Stimulated activated CD8-positive, alpha-beta memory T cell treated with anti-CD3 and anti-CD28 coated beads, Interleukin-4, amount 100 ng/mL, for 24 hours (primary cell): ENCODE results near the gene CATSPER4.
A peak's percentile ranks its signal among the peaks of the same experiment; 100 is the strongest.

Experiments
- DNase-seq: peaks from one replicate; pipeline ENCODE4 v3.0.0-alpha.2; 2020; ENCODE audit warnings: low read depth

The CATSPER4 gene

DNA sequence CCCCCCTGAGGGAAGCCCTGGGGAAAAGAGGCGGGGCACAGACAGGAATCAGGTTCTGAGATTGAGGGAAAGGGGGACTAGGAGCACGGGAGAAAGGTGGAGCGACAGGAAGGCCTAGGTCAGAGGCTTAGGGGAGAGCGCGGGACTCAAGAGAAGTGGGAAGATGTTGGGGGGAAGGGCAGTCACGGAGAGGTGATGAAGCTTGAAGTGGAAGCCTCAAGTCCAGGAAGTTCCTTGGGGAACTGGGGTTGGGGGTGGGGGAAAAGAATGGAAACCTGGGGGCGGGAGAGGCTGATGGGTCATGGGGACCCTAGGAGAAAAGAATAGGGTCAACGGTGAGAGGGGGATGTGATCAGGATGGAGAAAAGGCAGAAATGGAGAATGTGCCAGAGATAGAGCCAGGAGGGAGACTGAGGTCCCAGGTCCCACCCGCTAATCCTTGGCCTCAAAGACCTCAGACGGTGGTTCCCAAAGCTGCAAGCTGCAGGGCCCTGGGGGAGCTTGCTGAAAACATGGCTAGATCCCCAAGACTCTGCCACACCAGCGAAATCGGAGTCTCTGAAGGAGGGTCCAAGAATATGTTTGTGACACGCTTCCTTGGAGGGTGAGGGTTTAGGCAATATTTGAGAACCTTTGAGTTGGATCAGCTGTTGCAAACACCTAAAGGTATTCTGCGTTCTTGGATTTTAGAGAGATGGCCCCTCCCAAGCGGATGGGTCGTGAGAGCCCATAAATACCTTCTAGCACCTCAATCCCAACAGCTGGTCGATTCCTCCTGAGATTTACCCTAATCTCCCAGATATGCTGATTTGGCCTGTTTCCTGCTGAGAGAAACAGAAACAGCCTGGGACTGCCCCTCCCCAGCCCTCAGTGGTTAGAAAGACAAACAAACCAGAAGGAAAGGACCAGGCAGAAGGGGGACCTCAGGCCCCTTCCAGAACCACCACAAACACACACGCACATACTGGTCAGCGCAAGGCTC is 25.2 kb upstream of the CATSPER4 start:
- DNase-seq = no peak

DNA sequence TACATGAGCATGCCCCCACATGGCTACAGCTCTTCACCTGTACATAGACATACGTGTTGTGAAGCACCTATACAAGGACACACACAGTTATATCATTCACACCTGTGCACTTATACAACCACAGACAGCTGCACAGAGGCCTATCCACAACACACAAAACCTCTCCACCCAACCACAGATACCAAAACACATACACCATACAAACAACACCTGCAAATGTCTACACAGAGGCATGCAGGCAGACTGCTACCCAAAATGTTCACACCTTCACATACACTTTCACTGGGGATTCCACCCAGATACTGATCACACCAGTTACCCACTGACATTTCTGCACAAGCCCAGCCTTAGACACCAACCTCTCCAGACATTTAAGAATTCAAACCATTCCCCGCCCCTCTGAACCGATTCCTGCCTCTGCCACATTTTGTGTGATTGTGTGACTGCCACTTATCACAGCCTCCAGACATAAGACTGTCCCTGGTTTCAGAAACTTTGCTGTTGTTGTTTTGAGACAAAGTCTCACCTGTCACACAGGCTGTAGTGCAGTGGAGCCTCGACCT is 23.6 kb upstream of the CATSPER4 start:
- no peak for DNase-seq

DNA sequence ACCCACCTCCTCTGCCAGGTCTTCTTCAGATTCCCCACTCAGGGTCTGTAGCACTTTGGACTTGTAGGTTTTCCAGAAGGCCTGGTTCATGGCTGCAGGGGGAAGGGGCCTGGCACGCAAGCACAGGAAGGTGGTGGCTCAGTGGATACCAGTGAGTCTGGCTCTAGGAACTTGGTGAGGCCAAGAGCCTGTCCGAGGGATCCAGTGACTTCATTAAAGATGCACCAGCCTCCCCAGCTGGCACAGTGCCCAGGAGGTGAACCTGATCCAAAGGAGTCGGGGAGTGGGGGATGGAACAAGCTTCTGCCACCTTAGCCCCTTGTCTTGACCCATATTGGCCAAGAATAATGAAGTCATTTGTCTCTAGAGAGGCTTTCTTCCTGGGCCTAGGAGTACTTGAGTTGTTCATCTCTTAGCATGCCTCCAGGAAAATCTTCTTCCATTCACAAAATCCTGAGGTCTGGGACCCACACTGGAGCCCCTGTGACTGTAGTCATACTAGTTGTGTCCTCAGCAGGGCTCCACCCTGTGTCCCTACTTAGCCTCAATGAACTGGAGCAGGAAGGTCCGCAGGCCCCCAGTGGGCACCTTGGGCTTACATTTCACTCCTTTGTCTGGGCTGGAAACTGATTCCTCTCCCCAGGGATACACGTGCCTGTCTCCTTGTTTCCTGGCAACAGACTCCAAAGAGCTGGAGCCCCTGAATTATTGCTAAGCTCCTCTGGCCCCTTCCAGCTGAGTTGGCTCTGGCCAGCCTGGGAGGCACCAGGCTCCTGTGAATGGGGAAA is 21.8 kb upstream of the CATSPER4 start, which contains the start of gene C1orf232:
Gene C1orf232, minus strand, starts transcription at position 554 of the 788 bp plus-strand sequence. Its CDS starts 464 bp downstream, at position 90.
- DNase-seq = no peak

- no peak for DNase-seq
Measured at GRCh38 chr1:26169198-26169554, 21.2 kb upstream of the CATSPER4 start.

- peak; percentile 87 for DNase-seq
Measured at GRCh38 chr1:26169669-26170471, 20.5 kb upstream of the CATSPER4 start, which contains the start of gene ZNF593. TSS of gene ZNF593 (plus strand) at chr1:26169908. CDS start at chr1:26169984, 76 bp downstream.

GRCh38 chr1:26170472-26170821 is 20.0 kb upstream of the CATSPER4 start:
- DNase-seq = no peak

DNA sequence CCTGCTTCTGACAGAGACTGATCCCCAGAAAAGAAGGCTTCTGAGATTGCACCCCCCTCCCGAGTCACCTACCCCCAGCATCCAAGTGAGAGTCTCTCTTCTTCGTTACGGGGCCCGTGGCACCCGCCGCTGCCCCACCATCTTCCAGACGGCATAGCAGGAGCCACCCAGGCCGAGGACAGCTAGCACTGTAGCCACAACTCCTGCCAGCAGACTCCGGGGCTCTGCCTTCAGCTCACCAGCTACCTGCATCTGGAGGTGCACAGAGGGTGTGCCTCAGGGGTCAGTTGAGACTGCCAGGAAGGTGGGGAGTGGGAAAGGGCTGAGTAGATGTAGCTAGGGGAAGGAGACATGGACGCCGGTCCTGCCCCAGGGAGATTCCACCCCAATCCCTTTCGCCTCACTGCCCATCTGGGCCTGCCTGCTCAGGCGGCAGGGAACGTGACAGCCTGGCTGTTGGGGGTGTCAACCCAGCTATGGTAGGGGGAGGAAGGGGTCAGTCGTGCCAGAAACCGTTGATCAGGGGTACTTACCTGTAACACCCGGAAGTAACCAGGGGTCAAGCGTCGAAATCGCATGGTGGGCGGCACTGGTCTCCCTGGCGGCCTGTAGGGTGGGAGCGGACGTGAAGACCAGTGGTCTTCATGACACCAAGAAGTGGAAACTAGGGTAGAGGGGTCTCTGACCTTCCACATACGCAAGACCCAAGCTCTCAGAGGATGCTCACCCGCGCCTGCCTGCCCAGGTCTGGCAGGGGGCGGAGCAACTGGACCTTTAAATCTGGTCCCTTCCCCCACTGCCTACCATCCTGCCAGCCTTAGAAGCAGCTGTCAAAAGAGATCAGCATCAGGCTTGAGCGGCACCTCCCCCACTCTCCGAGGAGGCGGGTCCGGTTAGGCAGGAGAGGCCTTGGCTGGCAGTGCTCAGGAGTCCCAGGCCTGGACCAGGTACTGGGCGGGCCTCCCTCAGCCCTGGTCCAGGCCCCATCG is 19.0 kb upstream of the CATSPER4 start, which contains the start of gene ZNF593OS:
Gene ZNF593OS, minus strand, starts transcription at position 749 of the 989 bp plus-strand sequence. Its CDS starts 171 bp downstream, at position 578.
- DNase-seq = no peak

- DNase-seq = no peak
Measured at GRCh38 chr1:26175346-26175745, 15.1 kb upstream of the CATSPER4 start.

- DNase-seq = no peak
Measured at GRCh38 chr1:26177182-26177684, 13.2 kb upstream of the CATSPER4 start, which contains the start of gene CNKSR1. TSS of gene CNKSR1 (plus strand) at chr1:26177491. CDS start at chr1:26177548, 57 bp downstream.

- no peak for DNase-seq
Measured at GRCh38 chr1:26180010-26180506, 10.3 kb upstream of the CATSPER4 start.

DNA sequence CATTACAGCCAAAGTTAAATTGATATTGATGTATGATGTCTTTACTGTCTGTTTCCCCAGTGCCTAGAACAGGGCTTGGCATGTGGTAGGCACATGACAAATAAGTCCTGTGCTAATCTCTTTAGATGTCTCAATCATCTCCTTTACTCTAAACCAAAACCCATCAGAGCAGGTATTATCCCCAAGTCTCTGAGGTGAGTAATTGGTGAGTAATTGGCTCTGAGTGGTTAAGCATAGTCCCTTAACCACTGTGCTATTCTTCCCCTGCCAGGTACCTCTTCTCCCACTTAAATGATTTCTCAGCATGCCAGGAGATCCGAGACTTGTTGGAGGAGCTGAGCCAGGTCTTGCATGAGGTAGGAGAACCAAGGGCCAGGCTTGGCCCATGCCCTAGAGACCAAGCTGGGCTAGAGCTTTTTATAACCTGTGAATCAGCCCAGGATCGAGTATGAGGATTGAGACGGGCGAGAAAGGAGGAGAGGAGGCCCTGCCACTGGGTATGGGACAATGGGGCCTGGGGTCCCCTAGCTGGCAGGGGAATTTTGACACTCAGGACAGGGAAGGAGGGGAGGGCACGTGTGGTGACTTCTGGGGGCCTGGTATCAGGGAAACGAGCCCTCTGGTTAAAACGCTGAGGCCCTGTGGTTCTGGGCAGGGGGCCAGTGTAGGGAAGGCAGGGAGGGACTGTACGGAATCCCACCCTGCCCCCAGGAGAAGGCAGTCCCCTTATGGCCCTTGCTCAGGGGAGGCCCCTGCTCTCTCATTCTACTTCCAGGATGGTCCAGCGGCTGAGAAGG is 8.6 kb upstream of the CATSPER4 start:
- no peak for DNase-seq

DNA sequence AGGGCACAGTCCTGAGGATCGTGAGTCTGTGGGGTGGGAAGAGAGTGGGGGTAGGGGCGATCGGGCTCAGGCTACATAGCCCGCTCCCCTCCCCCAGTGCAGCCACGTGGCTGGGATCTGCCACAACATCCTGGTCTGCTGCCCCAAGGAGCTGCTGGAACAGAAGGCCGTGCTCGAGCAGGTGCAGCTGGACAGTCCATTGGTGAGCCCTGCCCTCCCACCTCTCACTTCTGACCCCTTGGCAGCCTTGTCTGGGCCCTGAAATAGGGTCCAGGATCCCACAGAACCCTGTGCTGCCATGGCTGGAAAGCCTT is 8.1 kb upstream of the CATSPER4 start:
- DNase-seq = no peak

DNA sequence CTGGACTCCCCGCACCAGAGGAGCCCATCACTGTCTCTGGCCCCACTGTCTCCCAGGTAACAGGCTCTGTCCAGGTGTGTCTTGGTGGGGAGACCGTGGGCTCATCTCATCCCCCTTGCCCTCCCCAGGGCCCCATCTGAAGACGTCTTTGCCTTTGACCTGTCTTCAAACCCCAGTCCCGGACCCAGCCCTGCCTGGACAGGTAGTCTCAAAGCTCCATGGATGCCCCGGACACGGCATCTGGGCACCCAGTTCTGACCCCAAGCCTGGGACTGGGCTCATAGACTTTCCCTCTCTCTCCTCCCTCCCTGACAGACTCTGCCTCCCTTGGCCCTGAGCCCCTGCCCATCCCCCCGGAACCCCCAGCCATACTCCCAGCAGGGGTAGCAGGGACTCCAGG is 6.3 kb upstream of the CATSPER4 start:
- no peak for DNase-seq

GRCh38 chr1:26184883-26185282 is 5.5 kb upstream of the CATSPER4 start:
- no peak for DNase-seq

DNA sequence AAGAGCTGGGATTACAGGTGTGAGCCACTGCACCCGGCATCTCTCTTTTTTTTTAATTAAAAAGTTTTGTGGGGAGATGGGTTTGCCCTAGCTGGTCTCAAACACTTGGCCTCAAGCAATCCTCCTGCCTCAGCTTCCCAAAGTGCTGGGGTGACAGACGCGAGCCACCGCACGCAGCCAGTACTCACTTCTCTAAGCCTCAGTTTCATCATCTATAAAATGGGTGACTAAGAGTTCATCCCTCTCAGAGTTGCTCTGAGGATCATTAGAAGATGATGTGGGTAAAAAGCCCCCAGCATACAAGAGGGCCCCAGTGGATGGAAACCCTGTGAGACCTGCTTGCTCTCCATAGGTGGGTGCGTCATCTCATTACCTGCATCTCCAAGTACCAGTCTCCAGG is 2.5 kb upstream of the CATSPER4 start:
- no peak for DNase-seq

- no peak for DNase-seq
Measured at GRCh38 chr1:26188477-26188876, 1.9 kb upstream of the CATSPER4 start.

DNA sequence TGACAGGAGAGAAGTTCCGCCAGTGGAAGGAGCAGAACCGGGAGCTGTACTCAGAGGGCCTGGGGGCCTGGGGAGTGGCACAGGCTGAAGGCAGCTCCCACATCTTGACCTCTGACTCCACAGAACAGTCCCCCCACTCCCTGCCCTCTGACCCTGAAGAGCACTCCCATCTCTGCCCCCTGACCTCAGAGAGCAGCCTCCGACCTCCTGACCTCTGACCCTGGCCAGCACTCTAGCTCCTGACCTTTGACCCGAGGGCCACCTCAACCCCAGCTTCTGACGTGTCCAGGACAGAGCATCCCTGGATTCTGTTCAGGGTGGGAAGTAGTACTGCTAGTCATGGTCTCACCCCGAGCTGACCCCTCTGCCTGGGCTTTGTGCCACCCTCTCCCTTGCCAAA is 1.1 kb upstream of the CATSPER4 start:
- DNase-seq = no peak

GRCh38 chr1:26189751-26190275 is 589 bp upstream of the CATSPER4 start:
- no peak for DNase-seq

- no peak for DNase-seq
Measured at GRCh38 chr1:26191739-26192138, 1.3 kb downstream of the CATSPER4 start.
